Activated naive CD4-positive, alpha-beta T cell treated with anti-CD3 and anti-CD28 coated beads, Interleukin-2, amount 50 U/mL, for 72 hours (primary cell): Measurements from ENCODE around the gene VAX1. TPM values are rescaled to one million over a fixed set of nuclear protein-coding genes. Genes with fewer than 3 reads are reported as not detected.

Experiments used
- ATAC-seq, 2 donors: fragments of 150-1000 bp; cut with Tn5 transposase; 2 replicates each; pipeline ENCODE4 v1.10.0; 2021; ENCODE audit warnings: mild to moderate bottlenecking in 2 of 2, moderate library complexity in 2 of 2
- DNase-seq, 2 donors: peaks; one replicate each; pipeline ENCODE4 v3.0.0; 2021 to 2022; ENCODE audit warnings: low spot score in 2 of 2
- H3K27ac Mint-ChIP-seq, 2 donors: one replicate each; pipeline ENCODE4 v1.8.0; 2022; ENCODE audit warnings: mild to moderate bottlenecking in 2 of 2, mixed read lengths in 2 of 2
- H3K36me3 Mint-ChIP-seq, 2 donors: one replicate each; pipeline ENCODE4 v1.8.0; 2022; ENCODE audit warnings: mixed read lengths in 2 of 2
- H3K9me3 Mint-ChIP-seq, 2 donors: one replicate each; pipeline ENCODE4 v1.8.0; 2022; ENCODE audit warnings: mixed read lengths in 2 of 2
- total RNA-seq, 2 donors: library from RNA; stranded (reverse); gene quantifications; one replicate each; pipeline ENCODE4 v1.2.3, GENCODE V29; 2022

Gene VAX1
- total RNA-seq, 2 donors from 2014 or later = not detected

DNA sequence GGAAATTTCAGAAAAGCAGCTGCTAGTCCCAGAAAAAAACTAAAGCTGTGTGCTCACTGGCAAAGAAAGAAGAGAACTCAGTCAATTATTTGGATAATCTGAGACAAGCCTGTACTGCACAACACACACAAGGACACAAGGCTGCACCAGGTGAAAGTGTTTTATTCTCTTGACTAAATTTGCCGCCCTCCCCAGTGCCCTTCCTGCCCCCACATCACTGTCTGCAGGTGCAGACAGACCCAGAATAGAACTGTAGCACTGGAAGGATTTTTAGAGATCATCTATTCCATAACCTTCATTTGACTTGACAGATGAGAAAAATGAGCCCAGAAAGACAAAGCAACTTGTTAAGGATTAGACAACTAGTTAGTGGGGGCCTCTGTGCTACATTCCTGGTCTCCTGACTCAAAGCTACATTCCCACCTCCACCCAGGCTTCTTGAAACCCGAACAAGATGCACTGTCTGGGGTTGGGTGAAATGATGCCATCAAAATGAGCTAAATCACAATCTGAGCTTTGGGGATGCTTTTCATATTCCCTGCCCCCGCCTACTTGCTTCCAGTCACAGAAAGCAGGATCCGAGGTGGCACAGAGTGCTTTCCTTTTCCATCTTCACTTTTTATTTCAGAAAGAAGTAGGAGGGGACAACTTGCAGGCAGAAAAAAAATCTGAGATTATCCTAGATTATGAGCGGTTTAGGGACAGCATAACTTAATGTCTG, 5.2 kb upstream of the VAX1 start:
- ATAC-seq (no peak), DNase-seq (no peak)
- Mint-ChIP-seq H3K27ac (no peak overlapping the region), H3K36me3 (peaks cover 14% of the 10 kb centered on the region in 2 donors), H3K9me3 (peaks cover 0 to 5% of the 10 kb centered on the region in 2 donors)

DNA sequence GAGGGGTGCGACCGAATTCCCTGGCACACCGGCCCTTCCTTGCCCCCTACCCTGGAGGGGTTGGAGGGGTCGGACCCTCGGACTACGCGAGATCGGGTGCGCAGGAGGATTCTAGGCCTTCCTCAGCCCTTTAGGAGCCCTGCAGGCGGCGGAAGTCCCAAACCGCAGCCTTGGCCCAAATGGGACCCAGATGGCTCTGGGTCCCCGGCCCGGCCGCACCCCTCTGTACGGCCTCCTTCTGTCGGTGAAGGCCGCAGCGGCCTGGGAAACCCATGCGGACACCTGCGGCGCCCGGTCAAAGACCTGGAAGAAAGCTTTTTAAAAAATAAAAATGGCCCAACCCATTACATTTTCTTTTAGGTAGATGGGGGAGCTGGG, 2.4 kb upstream of the VAX1 start:
- DNase-seq = no peak
- peaks cover 14% of the 10 kb centered on the region in 2 donors for H3K36me3 Mint-ChIP-seq
- no peak for ATAC-seq
- peaks cover 0 to 5% of the 10 kb centered on the region in 2 donors for H3K9me3 Mint-ChIP-seq
- H3K27ac Mint-ChIP-seq = no peak overlapping the region

DNA sequence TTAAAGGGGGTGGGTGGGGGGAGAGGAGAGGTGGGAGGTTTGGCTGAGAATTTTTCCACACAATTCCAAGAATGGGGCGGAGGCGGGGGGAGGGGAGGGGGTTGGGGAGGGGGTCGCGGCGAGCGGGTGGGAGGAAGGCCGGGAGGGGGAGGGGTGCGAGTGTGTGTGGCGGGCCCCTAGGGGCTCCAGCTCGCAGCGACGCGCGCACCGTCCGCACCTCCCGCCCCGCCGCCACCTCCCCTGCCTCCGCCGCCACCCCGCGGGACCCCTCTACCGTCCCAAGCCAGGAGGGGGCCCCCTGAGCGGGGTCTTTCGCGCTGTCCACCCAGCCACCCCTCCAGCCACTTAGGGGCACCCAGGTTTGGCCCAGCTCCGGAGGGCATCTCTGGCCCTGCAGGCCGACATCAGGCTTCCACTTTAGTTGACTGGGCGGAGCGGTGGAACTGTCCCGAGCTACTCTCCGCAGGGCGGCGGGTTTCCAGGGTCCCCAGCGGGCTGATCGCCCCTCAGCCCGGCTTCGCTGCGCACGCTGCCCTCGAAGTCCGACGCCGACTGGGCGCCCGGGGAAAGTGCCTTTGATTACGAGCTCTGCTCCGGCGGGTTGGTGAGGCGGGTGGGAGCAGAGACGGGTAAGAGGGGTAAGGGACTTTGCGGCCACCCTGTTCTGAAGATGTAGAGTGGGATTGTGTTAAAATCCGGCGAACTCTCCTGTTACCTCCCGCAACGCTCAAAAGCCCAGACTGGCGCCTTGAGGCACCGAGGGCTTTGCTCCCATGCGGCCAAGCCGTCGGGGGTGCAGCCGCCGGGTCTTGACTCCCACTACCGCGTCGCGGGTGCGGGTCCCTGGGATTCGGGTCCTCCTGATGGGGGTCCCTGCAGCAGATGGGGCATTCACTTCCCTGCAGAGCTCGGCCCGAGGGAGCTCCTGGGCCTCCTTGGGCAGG, 1.8 kb upstream of the VAX1 start:
- Mint-ChIP-seq H3K27ac (no peak overlapping the region), H3K9me3 (peaks cover 0 to 1% of the 10 kb centered on the region in 2 donors), H3K36me3 (peaks cover 10% of the 10 kb centered on the region in 2 donors)
- DNase-seq = no peak
- ATAC-seq = no peak

DNA sequence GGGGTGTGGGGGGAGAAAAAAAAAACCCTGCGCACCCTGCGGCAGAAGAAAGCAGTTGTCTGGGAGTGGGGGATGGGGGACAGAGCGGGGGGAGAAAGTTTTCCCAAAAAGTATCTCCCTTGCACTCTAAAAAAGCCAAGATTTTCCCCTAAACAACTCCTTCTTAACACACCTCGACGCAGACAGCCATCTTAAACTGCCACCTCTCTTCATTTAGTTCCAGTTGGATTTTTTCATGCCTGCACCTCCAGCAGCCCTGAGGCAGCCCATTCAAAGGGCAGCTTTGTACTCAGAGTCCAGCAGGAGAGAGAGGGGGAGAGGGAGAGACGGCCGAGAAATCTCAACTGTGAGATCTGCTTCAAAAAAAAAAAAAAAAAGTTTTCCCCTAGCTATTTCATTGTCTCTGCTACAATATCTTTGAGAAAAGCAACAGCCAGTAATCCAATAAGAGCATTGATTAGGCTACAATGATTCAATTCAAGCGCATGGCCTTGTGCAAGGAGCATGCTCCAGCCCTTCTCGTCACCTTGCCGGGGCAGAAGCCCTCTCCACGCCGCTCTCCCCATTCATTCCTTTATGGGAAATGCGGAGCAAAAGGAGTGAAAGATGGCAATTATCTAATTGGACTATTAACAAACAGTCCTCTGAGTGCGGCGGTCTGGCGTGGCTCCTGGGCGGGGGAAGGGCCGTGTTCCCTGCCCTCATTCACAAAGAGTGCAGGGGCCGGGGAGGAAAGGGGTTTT, 939 bp upstream of the VAX1 start:
- Mint-ChIP-seq H3K36me3 (peaks cover 7 to 8% of the 10 kb centered on the region in 2 donors), H3K9me3 (no peaks in the 10 kb centered on the region), H3K27ac (no peak overlapping the region)
- DNase-seq = no peak
- no peak for ATAC-seq

DNA sequence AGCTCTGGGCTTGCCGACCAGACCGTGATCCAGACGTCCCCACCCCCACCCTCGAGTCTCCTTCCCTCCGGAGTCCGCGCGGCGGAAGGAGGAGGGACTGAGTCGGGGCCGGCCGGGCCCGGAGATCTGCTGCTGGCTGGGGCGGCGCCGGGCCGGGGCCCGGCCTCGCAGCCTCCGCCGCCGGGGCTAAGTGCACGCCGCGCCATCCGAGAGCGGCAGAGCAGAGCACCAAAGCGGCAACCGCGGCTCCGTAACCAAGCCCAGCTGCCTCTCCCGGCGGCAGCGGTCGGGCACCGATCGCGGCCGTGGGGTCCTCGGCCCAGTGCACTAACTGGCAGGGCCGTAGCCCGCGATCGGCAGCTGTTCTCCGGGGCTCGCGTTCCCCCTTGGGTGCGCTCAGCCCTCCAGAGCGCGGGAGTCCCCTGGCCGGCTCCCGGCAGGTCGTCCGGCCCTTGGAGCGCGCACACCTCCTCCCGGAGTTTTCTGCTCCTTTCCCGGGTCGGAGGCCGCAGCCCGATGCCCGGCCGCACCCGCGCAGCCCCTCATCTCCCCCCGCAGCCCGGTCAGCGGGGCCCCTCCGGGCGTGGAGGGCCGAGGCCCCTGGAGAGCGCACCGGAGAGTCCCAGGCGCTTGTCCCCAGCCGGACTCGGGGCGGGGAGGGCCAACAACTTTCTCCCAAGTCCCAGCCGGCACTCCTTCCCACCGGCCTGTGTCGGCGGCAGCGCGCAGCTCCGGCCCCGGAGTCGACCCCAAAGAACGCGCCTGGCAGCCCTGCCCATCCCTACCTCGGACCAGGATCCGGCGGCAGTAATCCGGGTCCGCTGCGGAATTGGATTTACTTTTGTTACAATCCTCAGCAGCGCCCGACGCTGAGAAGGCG, 799 bp downstream of the VAX1 start:
- H3K36me3 Mint-ChIP-seq = peaks cover 11 to 16% of the 10 kb centered on the region in 2 donors
- ATAC-seq (peak in 1 of 2 donors; percentile 42), DNase-seq (peak in 1 of 2 donors; percentile 12)

DNA sequence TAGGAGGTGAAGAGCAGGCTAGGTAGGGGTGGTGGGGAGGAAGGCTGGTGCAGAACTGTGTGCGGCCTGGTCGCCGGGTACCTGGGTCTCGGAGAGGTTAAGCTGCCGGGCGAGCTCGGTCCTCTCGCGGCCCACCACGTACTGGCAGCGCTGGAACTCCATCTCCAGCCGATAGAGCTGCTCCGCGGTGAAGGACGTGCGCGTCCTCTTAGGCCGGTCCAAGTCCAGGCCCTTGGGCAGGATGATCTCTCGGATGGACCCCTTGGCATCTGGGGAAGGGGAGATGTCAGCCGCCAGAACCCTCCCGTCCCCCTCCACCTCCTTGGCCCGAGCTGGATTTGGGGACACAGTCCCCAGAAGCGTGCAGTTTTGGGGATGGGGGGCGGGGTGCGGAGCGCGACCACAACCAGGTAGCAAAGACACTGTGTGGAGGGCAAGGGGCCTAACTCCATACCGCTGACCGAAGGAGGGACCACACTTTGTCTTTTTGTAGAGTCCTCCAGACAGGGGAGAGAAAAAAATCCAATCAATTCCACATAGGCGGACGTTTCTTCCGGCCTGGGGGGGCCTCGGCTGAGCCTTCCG, 1.6 kb downstream of the VAX1 start:
- Mint-ChIP-seq H3K27ac (no peak overlapping the region), H3K36me3 (peaks cover 8 to 14% of the 10 kb centered on the region in 2 donors), H3K9me3 (no peaks in the 10 kb centered on the region)
- ATAC-seq = no peak
- DNase-seq = no peak

More for the DNA sequence above, 799 bp downstream of the VAX1 start:
- Mint-ChIP-seq H3K27ac (peak overlapping the region in 1 of 2 donors; percentile 77), H3K9me3 (no peaks in the 10 kb centered on the region)

DNA sequence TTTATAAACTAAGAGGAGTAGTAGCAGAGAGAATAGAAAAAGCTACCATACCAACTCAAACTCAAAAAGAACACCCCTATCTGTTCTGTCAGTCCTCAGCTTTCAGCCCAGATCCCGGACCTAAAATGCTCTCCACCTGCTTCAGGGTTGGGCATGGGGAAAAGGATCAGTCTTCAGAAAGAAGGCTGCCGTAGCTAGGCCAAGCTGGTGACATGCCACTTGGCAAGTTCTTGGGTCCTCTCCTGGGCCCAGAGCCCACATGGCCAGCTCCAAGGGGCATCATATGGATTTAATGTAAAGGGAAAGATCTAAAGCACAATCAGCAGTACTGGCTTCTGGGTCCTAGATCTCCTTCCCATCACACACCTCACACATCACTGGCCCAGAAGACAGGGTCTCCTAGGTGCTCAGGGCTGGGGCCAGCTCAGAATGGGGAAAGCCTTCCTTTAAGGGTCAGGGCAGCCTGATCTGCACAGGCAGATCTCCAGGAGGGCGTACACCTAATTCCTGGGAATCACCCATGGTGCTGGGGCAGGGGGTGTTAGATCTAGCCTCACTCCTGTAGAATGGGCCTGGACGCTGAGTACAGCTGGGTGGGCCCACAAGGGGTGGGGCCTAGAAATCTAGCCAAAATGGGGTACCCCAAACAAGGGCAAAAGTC, 2.5 kb downstream of the VAX1 start:
- ATAC-seq (no peak), DNase-seq (no peak)
- Mint-ChIP-seq H3K9me3 (no peaks in the 10 kb centered on the region), H3K27ac (no peak overlapping the region), H3K36me3 (peaks cover 4 to 19% of the 10 kb centered on the region in 2 donors)

GRCh38 chr10:117135026-117135372, 3.1 kb downstream of the VAX1 start:
- H3K36me3 Mint-ChIP-seq = peaks cover 4 to 19% of the 10 kb centered on the region in 2 donors

DNA sequence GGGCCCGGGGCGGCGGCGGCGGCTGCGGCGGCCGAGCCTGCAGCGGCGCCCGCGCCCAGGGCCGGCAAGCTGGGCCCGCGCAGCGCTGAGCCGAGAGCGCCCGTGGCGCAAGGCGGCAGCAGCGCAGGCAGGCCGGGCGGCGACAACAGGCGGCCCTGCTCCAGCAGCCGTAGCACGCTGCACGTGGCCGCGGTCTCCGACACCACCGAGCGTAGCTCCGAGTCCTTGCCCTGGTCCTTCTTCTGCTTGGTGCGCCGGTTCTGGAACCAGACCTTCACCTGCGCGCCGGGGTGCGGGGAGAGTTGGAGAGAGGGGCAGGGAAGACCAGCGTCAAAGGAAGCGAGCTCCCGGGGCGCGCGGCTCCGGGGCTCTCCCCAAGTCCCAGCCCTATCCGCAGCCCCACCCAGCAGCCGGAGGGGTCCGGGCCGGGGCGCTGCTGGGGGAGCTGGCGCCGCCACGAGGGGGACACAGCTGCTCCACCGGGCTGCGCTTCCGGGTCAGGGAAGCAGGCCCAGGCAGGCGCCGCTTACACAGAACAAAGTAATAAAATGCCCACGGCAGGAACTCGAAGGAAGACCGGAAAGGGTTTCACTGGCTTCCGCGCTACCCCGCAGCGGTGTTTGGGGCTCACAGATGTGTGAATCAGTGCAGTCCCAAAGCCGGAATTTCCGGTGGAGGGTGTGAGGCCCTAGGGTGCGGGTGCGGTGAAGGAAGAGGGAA, 3.6 kb downstream of the VAX1 start:
- Mint-ChIP-seq H3K9me3 (no peaks in the 10 kb centered on the region), H3K27ac (no peak overlapping the region), H3K36me3 (peaks cover 4 to 19% of the 10 kb centered on the region in 2 donors)
- DNase-seq (peak in 1 of 2 donors; percentile 16), ATAC-seq (peak in 1 of 2 donors; percentile 33)

More at GRCh38 chr10:117135026-117135372, 3.1 kb downstream of the VAX1 start:
- no peak overlapping the region for H3K27ac Mint-ChIP-seq
- ATAC-seq = no peak
- DNase-seq = no peak
- H3K9me3 Mint-ChIP-seq = no peaks in the 10 kb centered on the region

GRCh38 chr10:117134056-117134305, 4.1 kb downstream of the VAX1 start:
- Mint-ChIP-seq H3K9me3 (no peaks in the 10 kb centered on the region), H3K27ac (no peak overlapping the region), H3K36me3 (peaks cover 4 to 19% of the 10 kb centered on the region in 2 donors)
- ATAC-seq (peak in 1 of 2 donors; percentile 8), DNase-seq (no peak)

- peaks cover 4 to 19% of the 10 kb centered on the region in 2 donors for H3K36me3 Mint-ChIP-seq
- ATAC-seq = no peak
- DNase-seq = no peak
- H3K27ac Mint-ChIP-seq = peak overlapping the region in 1 of 2 donors; percentile 92
- no peaks in the 10 kb centered on the region for H3K9me3 Mint-ChIP-seq
Observed at GRCh38 chr10:117133273-117134055, 4.6 kb downstream of the VAX1 start.

DNA sequence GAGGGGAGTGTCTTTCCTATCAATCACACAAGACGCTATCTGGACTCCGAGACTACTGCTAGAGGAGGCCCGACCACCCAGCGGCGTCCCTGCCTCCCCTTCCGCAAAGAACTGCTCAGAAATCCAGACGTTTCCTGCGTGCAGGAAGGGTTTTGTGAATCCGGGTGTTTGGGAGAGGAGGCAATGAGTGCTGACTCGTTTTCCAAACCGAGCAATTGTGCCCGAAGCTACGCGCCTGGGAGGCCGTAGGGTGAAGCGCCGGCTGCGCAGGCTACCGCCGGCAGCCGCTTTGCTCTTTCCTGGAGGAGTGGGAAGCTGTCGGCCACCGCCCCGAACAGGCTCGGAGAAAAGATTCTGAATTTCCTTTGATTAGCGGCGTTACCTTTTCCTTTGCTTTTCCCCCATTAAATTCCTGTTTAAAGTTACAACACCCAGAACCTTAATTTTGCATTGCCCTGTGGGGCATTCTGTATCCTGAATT, 5.3 kb downstream of the VAX1 start:
- Mint-ChIP-seq H3K27ac (no peak overlapping the region), H3K36me3 (peaks cover 4 to 19% of the 10 kb centered on the region in 2 donors), H3K9me3 (no peaks in the 10 kb centered on the region)
- ATAC-seq (no peak), DNase-seq (peak in 1 of 2 donors; percentile 15)

DNA sequence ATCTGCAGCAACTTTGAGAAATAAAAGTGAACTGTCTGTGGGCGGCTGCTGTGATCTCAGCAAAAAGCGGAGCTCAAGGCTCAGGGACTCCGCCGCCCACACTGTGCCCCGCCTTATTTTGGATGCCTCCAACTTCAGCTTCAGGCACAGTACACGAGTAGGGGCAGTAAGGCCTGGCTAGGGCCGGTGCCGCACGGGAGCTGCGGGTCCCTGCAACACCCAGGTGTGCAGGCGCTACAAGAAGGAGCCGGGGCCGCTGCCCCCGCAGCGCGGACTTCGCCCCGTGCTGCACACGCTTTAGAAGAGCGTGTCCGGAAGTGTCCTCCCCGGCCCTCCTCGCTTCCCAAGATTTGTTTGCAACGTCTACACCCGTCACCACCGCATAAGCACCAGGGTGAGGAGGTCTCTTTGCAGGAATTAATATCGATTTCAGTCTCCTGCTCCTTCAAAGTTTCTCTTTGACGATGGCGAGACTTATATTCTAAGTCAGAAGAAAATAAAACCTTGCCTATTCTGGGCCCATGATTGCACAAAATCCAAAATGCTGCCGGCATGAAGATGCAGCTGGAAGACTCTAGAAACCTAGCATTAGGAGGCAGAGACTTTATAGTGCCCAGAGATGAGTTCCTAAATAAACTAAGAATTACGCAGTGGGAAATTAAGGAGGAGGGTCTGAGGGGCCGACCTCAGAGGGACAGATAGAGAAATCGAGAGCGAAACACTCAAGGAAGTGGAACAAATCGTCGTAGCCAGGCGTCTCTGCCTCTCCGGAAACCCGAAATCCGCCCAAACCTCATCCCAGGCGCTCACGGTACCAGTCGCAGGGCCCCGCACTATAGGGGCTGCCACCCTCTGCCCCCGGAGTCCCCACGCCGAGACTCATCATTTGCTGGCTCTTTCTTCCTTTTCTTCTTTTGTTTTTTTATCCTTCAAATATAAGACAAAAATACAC, 6.4 kb downstream of the VAX1 start:
- ATAC-seq (peak in 1 of 2 donors; percentile 41), DNase-seq (no peak)
- Mint-ChIP-seq H3K36me3 (peaks cover 4 to 19% of the 10 kb centered on the region in 2 donors), H3K9me3 (peaks cover 0 to 6% of the 10 kb centered on the region in 2 donors), H3K27ac (peak overlapping the region in 1 of 2 donors; percentile 53)
